ENCODE results near the gene COBLL1.

Gene COBLL1

DNA sequence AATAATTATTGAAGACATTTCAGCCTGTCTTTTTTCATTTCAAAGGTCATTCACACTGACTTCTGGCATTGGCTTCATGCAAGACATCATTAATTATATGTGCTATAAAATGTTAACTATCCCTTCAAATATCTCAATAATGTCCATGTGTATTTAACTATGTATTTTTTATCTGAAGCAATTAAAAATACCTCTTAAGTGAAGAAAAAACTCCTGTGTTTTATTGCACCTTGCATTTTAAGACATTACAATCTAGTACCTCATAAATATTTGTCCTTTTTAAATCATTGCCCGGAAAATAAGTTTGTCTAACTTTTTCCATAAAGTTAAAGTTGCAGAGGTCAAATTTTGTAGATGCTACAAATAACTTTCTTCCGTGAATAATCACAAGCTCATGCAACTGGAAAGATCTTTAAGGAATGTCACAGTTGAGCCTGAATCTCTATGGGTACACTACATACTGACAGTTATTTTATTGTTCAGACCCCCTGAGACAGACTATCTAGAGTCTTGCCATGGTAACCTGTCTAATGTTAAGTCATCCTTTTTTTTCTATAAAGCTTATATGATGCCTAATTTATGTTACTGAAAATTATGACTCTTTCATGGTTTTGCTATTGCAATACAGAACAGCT, 38.4 kb upstream of the COBLL1 start:
- DNase-seq (ENCODE audit: insufficient read length, low spot score): no peak
- TF ChIP-seq, protein P1, sequence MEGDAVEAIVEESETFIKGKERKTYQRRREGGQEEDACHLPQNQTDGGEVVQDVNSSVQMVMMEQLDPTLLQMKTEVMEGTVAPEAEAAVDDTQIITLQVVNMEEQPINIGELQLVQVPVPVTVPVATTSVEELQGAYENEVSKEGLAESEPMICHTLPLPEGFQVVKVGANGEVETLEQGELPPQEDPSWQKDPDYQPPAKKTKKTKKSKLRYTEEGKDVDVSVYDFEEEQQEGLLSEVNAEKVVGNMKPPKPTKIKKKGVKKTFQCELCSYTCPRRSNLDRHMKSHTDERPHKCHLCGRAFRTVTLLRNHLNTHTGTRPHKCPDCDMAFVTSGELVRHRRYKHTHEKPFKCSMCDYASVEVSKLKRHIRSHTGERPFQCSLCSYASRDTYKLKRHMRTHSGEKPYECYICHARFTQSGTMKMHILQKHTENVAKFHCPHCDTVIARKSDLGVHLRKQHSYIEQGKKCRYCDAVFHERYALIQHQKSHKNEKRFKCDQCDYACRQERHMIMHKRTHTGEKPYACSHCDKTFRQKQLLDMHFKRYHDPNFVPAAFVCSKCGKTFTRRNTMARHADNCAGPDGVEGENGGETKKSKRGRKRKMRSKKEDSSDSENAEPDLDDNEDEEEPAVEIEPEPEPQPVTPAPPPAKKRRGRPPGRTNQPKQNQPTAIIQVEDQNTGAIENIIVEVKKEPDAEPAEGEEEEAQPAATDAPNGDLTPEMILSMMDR (IDR thresholded peaks at IDR 0.05; ENCODE audit: insufficient read depth, missing control alignments): no peak
- FAIRE-seq: no peak

DNA sequence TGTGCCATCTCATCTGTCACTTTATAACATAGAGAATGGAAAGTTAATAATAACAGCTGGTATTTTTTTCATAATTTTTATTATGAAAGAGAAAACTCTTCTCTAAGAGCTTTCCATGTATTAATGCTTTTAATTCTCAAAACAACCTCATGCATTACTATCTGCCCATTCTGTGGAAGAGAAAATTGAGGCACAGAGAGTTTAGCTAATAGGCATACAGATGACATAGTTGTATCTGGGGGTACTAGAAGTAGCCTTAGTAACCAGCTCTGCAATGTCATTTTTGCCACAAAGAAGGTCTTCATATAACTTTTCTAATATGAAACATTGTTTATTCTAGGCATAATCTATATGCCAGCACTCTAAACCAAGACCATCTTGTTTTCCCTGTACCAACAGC, 36.3 kb upstream of the COBLL1 start:
- no peak for FAIRE-seq

DNA sequence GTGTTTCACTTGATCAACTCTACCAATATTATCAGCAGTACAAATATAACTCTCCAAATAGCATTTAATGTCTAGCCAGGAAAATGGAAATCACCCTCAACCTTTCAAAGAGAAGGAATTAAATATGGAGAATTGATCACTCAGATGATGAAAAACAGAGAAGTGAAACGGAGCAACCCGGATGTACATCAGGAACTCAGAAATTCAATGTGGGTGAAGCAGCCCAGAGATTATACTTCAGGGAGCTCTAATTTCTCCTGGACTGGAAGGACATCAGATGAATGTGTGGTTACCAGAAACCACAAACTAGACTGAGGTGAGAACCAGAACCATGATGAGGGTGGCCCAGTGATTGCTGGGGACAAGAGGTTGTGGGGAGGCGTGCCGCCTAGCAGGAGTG, 35.5 kb upstream of the COBLL1 start:
- FAIRE-seq (no peak), DNase-seq (ENCODE audit: insufficient read length, low spot score) (no peak)
- TF ChIP-seq, protein P1 (IDR thresholded peaks at IDR 0.05; ENCODE audit: insufficient read depth, missing control alignments): no peak

More for the DNA sequence above, 36.3 kb upstream of the COBLL1 start:
- no peak for DNase-seq (ENCODE audit: insufficient read length, low spot score)
- TF ChIP-seq, protein P1 (IDR thresholded peaks at IDR 0.05; ENCODE audit: insufficient read depth, missing control alignments): no peak

- DNase-seq (ENCODE audit: insufficient read length, low spot score) (no peak), FAIRE-seq (no peak)
- TF ChIP-seq, protein P1 (IDR thresholded peaks at IDR 0.05; ENCODE audit: insufficient read depth, missing control alignments): no peak
Observed at GRCh38 chr2:164875334-164876205, 33.9 kb upstream of the COBLL1 start.

DNA sequence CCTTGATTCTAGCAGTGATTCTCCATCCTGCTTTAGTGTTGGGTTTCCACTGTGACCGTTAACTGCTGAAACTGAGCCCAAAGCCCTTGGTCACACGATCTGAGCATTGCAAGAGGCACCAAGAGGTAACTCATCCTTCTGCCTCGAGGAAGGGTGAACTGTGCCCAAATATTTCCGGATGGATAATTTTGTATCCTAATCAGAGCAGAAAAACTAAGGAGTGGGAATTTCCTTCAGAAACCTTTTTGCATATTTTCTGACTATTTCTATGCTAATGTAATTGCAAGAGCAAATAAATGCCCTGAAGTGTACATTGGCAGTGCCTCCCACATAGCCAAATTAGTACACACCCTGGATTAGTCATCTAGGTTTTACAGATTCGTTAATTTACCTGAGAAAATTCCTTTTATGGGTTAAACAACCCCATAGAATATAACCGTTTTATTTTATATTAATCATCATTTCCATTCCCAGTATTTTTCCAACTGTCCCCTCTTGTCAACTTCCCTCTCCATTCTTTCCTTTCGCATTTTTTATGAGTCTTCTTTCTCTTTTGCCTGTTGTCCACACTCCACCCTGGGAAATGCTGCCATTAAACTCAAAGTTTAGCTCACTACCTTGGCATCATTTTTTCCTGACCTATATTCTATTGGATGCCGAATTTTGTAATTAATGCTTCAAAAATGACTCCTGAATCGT, 31.7 kb upstream of the COBLL1 start:
- no peak for FAIRE-seq
- DNase-seq (ENCODE audit: insufficient read length, low spot score): no peak
- TF ChIP-seq, protein P1 (IDR thresholded peaks at IDR 0.05; ENCODE audit: insufficient read depth, missing control alignments): no peak

- FAIRE-seq (no peak), DNase-seq (ENCODE audit: insufficient read length, low spot score) (no peak)
- TF ChIP-seq, protein P1 (IDR thresholded peaks at IDR 0.05; ENCODE audit: insufficient read depth, missing control alignments): no peak
Observed at GRCh38 chr2:164871404-164871803, 29.8 kb upstream of the COBLL1 start.

Data from D721Med (cell line).